H7 (cell line): Measurements from ENCODE around the gene OSBPL3. TPM values are rescaled to one million over a fixed set of nuclear protein-coding genes. Genes with fewer than 3 reads are reported as not detected.

Experiments used
- DNase-seq: peaks from one replicate; pipeline ENCODE4 v3.0.0; 2012
- H3K27me3 ChIP-seq: 2 replicates; pipeline ENCODE4 v1.6.0; 2011; ENCODE audit warnings: mild to moderate bottlenecking, low read length; ENCODE audit not compliant: control insufficient read depth, insufficient read depth
- H3K36me3 ChIP-seq: replicated peaks from 2 replicates; pipeline ENCODE4 v1.5.1; 2011; ENCODE audit warnings: low read length; ENCODE audit not compliant: control insufficient read depth, insufficient read depth
- H3K4me3 ChIP-seq: 2 replicates; pipeline ENCODE4 v1.5.1; 2011; ENCODE audit warnings: low read depth, mild to moderate bottlenecking, control low read depth, low read length, moderate library complexity; ENCODE audit not compliant: insufficient read depth
- total RNA-seq: library from RNA; depleted of rRNA; stranded (reverse); fragments of >200 nt; shearing (Covaris generic); gene quantifications from 2 replicates; pipeline ENCODE4 v1.2.3, GENCODE V29; 2014

OSBPL3 gene
- total RNA-seq, 1 experiment from 2014 or later: 8.8 TPM

- no peak for DNase-seq
- Histone ChIP-seq H3K27me3 (no peaks in the 10 kb centered on the region), H3K36me3 (no peaks in the 10 kb centered on the region)
Observed at GRCh38 chr7:24971333-24972165, 8.4 kb downstream of the OSBPL3 start.

GRCh38 chr7:24970676-24971075, 9.3 kb downstream of the OSBPL3 start:
- H3K4me3 ChIP-seq: no peak overlapping the region
- no peaks in the 10 kb centered on the region for H3K36me3 ChIP-seq
- H3K27me3 ChIP-seq: no peaks in the 10 kb centered on the region
- DNase-seq: no peak

More at GRCh38 chr7:24971333-24972165, 8.4 kb downstream of the OSBPL3 start:
- no peak overlapping the region for H3K4me3 ChIP-seq

DNA sequence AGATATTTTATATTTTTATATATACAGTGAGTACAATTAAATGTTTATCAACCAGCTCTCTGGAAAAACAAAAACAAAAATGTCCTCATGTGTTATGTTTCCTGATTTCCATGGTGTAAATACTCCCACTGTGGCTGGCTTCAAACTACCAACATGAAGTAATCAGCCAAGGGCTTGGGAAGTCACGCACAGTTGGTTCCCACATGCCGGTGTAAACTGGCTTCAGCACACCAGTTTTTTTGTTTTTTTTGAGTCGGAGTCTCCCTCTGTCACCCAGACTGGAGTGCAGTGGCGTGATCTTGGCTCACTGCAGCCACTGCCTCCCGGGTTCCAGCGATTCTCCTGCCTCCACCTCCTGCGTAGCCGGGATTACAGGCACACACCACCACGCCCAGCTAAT, 11.8 kb downstream of the OSBPL3 start:
- no peak for DNase-seq
- Histone ChIP-seq H3K27me3 (no peaks in the 10 kb centered on the region), H3K4me3 (no peak overlapping the region), H3K36me3 (no peaks in the 10 kb centered on the region)

DNA sequence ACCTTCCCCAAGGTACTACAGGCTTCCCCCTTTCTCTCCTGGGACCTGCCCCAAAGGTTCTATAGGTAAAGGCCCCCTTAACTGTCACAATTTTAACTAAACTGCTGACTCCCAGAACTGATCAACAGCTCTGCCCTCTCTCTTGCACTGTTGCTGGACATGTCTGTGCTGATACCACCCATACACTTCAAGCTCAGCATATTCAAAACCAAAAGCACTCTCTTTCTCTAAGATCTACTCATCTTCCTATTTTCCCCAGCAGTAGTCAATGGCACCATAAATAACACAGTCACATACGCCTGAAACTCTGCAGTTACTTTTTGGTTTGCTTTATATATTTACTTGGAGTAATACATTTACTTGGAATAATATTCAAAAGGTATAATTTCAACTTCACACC, 12.3 kb downstream of the OSBPL3 start:
- H3K36me3 ChIP-seq: no peaks in the 10 kb centered on the region
- no peak for DNase-seq
- H3K27me3 ChIP-seq: no peaks in the 10 kb centered on the region
- H3K4me3 ChIP-seq: no peak overlapping the region

- H3K27me3 ChIP-seq: no peaks in the 10 kb centered on the region
- no peak overlapping the region for H3K4me3 ChIP-seq
- no peak for DNase-seq
- H3K36me3 ChIP-seq: no peaks in the 10 kb centered on the region
Observed at GRCh38 chr7:24966802-24967201, 13.2 kb downstream of the OSBPL3 start.

- Histone ChIP-seq H3K27me3 (no peaks in the 10 kb centered on the region), H3K4me3 (no peak overlapping the region), H3K36me3 (no peaks in the 10 kb centered on the region)
- no peak for DNase-seq
Observed at GRCh38 chr7:24965831-24966708, 13.9 kb downstream of the OSBPL3 start.

GRCh38 chr7:24964191-24964590, 15.8 kb downstream of the OSBPL3 start:
- Histone ChIP-seq H3K4me3 (no peak overlapping the region), H3K36me3 (no peaks in the 10 kb centered on the region), H3K27me3 (no peaks in the 10 kb centered on the region)
- DNase-seq: no peak

DNA sequence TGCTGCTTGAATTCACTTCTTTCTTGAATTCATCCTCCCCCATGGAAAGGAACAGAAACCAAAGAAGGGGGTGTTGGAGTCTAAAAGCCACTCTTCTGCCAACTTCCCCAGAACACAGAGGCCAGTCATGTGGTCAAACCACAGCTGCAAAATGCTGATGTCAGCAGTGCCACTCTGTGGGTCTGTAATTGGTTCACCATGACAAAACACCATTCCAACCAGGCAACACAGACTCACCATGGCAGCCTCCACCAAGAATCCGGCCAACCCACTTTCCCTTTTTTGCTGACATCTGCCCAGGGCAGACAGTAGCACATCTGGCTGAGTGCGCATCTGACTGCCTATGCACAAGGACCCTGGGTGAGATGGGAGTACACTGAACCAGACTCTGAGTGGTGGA, 16.8 kb downstream of the OSBPL3 start:
- Histone ChIP-seq H3K36me3 (no peaks in the 10 kb centered on the region), H3K27me3 (no peaks in the 10 kb centered on the region), H3K4me3 (no peak overlapping the region)
- DNase-seq: no peak

- DNase-seq: no peak
- Histone ChIP-seq H3K4me3 (no peak overlapping the region), H3K36me3 (no peaks in the 10 kb centered on the region), H3K27me3 (no peaks in the 10 kb centered on the region)
Observed at GRCh38 chr7:24962418-24962962, 17.5 kb downstream of the OSBPL3 start.

GRCh38 chr7:24959735-24960485, 20.1 kb downstream of the OSBPL3 start:
- DNase-seq: no peak
- Histone ChIP-seq H3K27me3 (no peaks in the 10 kb centered on the region), H3K4me3 (no peak overlapping the region)

GRCh38 chr7:24958399-24958798, 21.6 kb downstream of the OSBPL3 start:
- DNase-seq: no peak
- Histone ChIP-seq H3K4me3 (no peak overlapping the region), H3K27me3 (no peaks in the 10 kb centered on the region)

More at GRCh38 chr7:24959735-24960485, 20.1 kb downstream of the OSBPL3 start:
- H3K36me3 ChIP-seq: no peaks in the 10 kb centered on the region

GRCh38 chr7:24956021-24956420, 24.0 kb downstream of the OSBPL3 start:
- no peak for DNase-seq
- Histone ChIP-seq H3K27me3 (no peaks in the 10 kb centered on the region), H3K4me3 (no peak overlapping the region), H3K36me3 (no peaks in the 10 kb centered on the region)

More at GRCh38 chr7:24958399-24958798, 21.6 kb downstream of the OSBPL3 start:
- H3K36me3 ChIP-seq: no peaks in the 10 kb centered on the region

GRCh38 chr7:24955313-24955712, 24.7 kb downstream of the OSBPL3 start:
- no peak for DNase-seq
- Histone ChIP-seq H3K27me3 (no peaks in the 10 kb centered on the region), H3K4me3 (no peak overlapping the region), H3K36me3 (no peaks in the 10 kb centered on the region)

- Histone ChIP-seq H3K4me3 (no peak overlapping the region), H3K36me3 (no peaks in the 10 kb centered on the region), H3K27me3 (no peaks in the 10 kb centered on the region)
- DNase-seq: no peak
Observed at GRCh38 chr7:24952464-24952863, 27.5 kb downstream of the OSBPL3 start.
